Measurements from ENCODE around the gene SETD7.

DNA sequence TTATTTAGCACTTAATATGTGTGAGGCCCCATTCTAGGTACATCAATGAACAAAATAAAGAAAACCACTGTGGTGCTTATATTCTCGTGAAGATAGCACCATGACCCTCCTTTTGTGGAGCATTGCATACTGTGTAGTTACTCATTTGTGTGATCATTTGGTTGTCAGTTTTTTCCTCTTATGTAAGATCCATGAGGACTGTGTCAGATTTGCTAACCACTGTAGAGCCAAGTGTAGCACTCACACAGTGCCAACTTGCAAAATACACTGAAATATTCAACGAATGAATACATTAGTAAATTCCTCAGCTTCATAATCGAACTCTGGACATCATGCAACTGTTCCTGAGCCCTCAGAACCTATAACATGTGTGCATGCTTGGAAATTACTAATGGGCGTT is 29.5 kb upstream of the SETD7 start:
- TF ChIP-seq, protein P1, sequence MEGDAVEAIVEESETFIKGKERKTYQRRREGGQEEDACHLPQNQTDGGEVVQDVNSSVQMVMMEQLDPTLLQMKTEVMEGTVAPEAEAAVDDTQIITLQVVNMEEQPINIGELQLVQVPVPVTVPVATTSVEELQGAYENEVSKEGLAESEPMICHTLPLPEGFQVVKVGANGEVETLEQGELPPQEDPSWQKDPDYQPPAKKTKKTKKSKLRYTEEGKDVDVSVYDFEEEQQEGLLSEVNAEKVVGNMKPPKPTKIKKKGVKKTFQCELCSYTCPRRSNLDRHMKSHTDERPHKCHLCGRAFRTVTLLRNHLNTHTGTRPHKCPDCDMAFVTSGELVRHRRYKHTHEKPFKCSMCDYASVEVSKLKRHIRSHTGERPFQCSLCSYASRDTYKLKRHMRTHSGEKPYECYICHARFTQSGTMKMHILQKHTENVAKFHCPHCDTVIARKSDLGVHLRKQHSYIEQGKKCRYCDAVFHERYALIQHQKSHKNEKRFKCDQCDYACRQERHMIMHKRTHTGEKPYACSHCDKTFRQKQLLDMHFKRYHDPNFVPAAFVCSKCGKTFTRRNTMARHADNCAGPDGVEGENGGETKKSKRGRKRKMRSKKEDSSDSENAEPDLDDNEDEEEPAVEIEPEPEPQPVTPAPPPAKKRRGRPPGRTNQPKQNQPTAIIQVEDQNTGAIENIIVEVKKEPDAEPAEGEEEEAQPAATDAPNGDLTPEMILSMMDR (IDR thresholded peaks at IDR 0.05): no peak
- TF ChIP-seq POLR2AphosphoS5 (IDR thresholded peaks at IDR 0.05) (no peak), POLR2A (IDR thresholded peaks at IDR 0.05) (no peak), EP300 (IDR thresholded peaks at IDR 0.05) (no peak)
